Measurements from ENCODE around the gene SH3BP5L.
A peak's percentile ranks its signal among the peaks of the same experiment; 100 is the strongest.
"Not testable (repeated sequence)": the region's sequence is repeated elsewhere in the genome, so short reads cannot be mapped to it uniquely, and the experiment has no call there.

Gene SH3BP5L

DNA sequence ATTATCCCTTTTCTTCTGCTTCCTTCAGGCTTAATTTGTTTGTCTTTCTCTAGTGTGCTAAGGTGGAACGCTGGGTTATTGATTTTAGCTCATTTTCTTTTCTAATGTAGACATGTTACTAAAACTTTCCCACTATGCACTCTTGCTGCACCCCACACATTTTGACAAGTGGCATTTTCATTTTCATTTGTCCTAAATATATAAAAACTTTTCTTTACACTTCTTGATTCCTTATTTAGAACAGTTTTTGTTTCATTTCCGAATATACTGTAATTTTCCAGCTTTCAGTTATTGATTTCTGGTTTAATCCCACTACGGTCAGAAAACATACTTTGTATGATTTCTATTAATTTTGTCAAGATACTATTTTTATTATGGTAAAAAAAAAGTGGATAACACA is 25.3 kb downstream of the SH3BP5L start:
- ChIA-PET POLR2A (no interaction called here), CTCF (interaction anchor here (1.0 kb wide), 1 partner anchor 20 kb away, joined by 3 read pairs; no protein-coding TSS in a partner anchor)
- Histone ChIP-seq H3K36me3 (ENCODE audit: control insufficient read depth in 4 of 4, insufficient read depth in 4 of 4, low read length in 3 of 4) (no peaks in the 10 kb centered on the region), H3K9me3 (ENCODE audit: control extremely low read depth in 1 of 5, control insufficient read depth in 4 of 5, insufficient read depth in 2 of 5, low read depth in 1 of 5, low read length in 4 of 5) (peaks cover 0 to 8% (median 0%) of the 10 kb centered on the region in 5 experiments), H3K27me3 (replicated peaks in 2 of 5; ENCODE audit: control insufficient read depth in 4 of 5, insufficient read depth in 5 of 5, low read length in 4 of 5) (no peaks in the 10 kb centered on the region), H3K27ac (ENCODE audit: insufficient read depth in 1 of 2, low read depth in 1 of 2, low read length in 2 of 2, poor library complexity in 1 of 2, severe bottlenecking in 2 of 2) (no peak overlapping the region), H3K4me1 (ENCODE audit: control extremely low read depth in 1 of 4, control insufficient read depth in 4 of 4, insufficient read depth in 4 of 4, low read length in 3 of 4) (peaks cover 6 to 20% (median 16%) of the 10 kb centered on the region in 4 experiments), H3K4me3 (ENCODE audit: control insufficient read depth in 1 of 7, extremely low read depth in 1 of 7, insufficient read depth in 4 of 7, low read depth in 2 of 7, low read length in 6 of 7) (no peak overlapping the region)
- no CpG with 5 or more reads among the region's 3 CpGs for whole genome bisulfite sequencing (ENCODE audit: insufficient coverage)
- no peak for DNase-seq

DNA sequence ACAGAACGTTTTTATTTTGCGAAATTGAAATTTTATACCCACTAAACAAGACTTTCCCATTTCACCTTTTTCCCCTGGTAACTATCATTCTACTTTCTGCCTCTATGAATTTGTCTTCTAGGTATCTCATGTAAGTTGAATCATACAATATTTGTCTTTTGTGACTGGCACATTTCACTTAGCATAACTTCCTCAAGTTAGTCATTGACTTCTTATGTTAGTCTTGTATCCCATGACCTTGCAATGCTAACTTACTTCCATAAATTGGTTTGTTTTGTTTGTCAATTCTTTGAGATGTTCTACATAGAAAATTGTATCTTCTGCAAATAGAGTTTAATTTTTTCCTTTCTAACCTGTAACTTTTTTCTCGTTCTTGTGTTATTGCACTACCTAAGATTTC is 26.9 kb downstream of the SH3BP5L start:
- Histone ChIP-seq H3K36me3 (ENCODE audit: control insufficient read depth in 4 of 4, insufficient read depth in 4 of 4, low read length in 3 of 4) (no peaks in the 10 kb centered on the region), H3K4me3 (ENCODE audit: control insufficient read depth in 1 of 7, extremely low read depth in 1 of 7, insufficient read depth in 4 of 7, low read depth in 2 of 7, low read length in 6 of 7) (no peak overlapping the region), H3K9me3 (ENCODE audit: control extremely low read depth in 1 of 5, control insufficient read depth in 4 of 5, insufficient read depth in 2 of 5, low read depth in 1 of 5, low read length in 4 of 5) (peaks cover 0 to 10% (median 0%) of the 10 kb centered on the region in 5 experiments), H3K27me3 (replicated peaks in 2 of 5; ENCODE audit: control insufficient read depth in 4 of 5, insufficient read depth in 5 of 5, low read length in 4 of 5) (no peaks in the 10 kb centered on the region), H3K27ac (ENCODE audit: insufficient read depth in 1 of 2, low read depth in 1 of 2, low read length in 2 of 2, poor library complexity in 1 of 2, severe bottlenecking in 2 of 2) (no peak overlapping the region), H3K4me1 (ENCODE audit: control extremely low read depth in 1 of 4, control insufficient read depth in 4 of 4, insufficient read depth in 4 of 4, low read length in 3 of 4) (peaks cover 0 to 4% (median 2%) of the 10 kb centered on the region in 4 experiments)
- POLR2A ChIA-PET, result no interaction called here
- CTCF ChIA-PET, result interaction anchor here (1.5 kb wide), 1 partner anchor 9 kb away, joined by 3 read pairs; no protein-coding TSS in a partner anchor
- WGBS (ENCODE audit: insufficient coverage), result no CpG with 5 or more reads among the region's 3 CpGs
- peak in 1 of 3 donors; percentile 19 for DNase-seq

DNA sequence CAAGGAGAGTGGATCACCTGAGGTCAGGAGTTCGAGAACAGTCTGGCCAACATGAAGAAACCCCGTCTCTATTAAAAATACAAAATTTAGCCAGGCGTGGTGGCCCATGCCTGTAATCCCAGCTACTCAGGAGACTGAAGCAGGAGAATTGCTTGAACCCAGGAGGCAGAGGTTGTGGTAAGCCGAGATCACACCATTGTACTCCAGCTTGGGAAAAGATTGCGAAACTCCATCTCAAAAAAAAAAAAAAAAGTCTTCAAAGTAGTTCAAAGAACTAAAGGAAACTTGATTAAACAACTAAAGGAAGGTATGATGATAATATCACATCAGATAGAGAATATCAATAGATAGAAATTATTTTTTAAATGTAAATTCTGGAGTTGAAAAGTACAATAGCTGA is 31.1 kb downstream of the SH3BP5L start:
- H3K4me1 ChIP-seq (ENCODE audit: control extremely low read depth in 1 of 4, control insufficient read depth in 4 of 4, insufficient read depth in 4 of 4, low read length in 3 of 4); CTCF ChIA-PET: not testable (repeated sequence)

DNA sequence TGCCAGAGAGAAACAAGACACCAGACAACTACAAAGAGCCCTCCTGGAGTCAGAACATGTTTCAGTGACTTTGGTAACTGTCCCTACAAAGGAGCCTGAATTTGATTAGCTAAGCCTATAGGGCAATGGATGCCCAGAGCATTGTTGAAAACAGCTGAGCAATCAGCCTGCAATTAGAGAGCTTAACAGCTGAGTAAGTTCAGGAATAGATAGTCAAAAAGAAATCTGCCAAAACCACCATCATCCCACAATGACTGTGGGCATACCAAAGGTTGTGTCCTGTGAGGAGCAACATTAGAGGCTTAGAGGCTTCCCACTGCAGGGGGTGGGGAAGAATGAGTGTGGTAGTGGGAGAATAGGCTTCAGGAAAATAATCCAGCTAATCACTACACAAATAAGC is 32.1 kb downstream of the SH3BP5L start:
- Histone ChIP-seq H3K9me3 (ENCODE audit: control extremely low read depth in 1 of 5, control insufficient read depth in 4 of 5, insufficient read depth in 2 of 5, low read depth in 1 of 5, low read length in 4 of 5) (peaks cover 0 to 9% (median 0%) of the 10 kb centered on the region in 5 experiments), H3K27ac (ENCODE audit: insufficient read depth in 1 of 2, low read depth in 1 of 2, low read length in 2 of 2, poor library complexity in 1 of 2, severe bottlenecking in 2 of 2) (no peak overlapping the region), H3K4me1 (ENCODE audit: control extremely low read depth in 1 of 4, control insufficient read depth in 4 of 4, insufficient read depth in 4 of 4, low read length in 3 of 4) (no peaks in the 10 kb centered on the region), H3K4me3 (ENCODE audit: control insufficient read depth in 1 of 7, extremely low read depth in 1 of 7, insufficient read depth in 4 of 7, low read depth in 2 of 7, low read length in 6 of 7) (no peak overlapping the region), H3K27me3 (replicated peaks in 2 of 5; ENCODE audit: control insufficient read depth in 4 of 5, insufficient read depth in 5 of 5, low read length in 4 of 5) (peaks cover 0 to 3% (median 0%) of the 10 kb centered on the region in 5 experiments), H3K36me3 (ENCODE audit: control insufficient read depth in 4 of 4, insufficient read depth in 4 of 4, low read length in 3 of 4) (no peaks in the 10 kb centered on the region)
- DNase-seq, result no peak
- CTCF ChIA-PET, result no interaction called here
- POLR2A ChIA-PET, result no interaction called here

More for the DNA sequence above, 31.1 kb downstream of the SH3BP5L start:
- WGBS (ENCODE audit: insufficient coverage), result 100% methylated on average over 4 of the region's 5 CpGs
- H3K9me3 ChIP-seq (ENCODE audit: control extremely low read depth in 1 of 5, control insufficient read depth in 4 of 5, insufficient read depth in 2 of 5, low read depth in 1 of 5, low read length in 4 of 5); H3K27ac ChIP-seq (ENCODE audit: insufficient read depth in 1 of 2, low read depth in 1 of 2, low read length in 2 of 2, poor library complexity in 1 of 2, severe bottlenecking in 2 of 2); POLR2A ChIA-PET; H3K4me3 ChIP-seq (ENCODE audit: control insufficient read depth in 1 of 7, extremely low read depth in 1 of 7, insufficient read depth in 4 of 7, low read depth in 2 of 7, low read length in 6 of 7); H3K36me3 ChIP-seq (ENCODE audit: control insufficient read depth in 4 of 4, insufficient read depth in 4 of 4, low read length in 3 of 4); H3K27me3 ChIP-seq (replicated peaks in 2 of 5; ENCODE audit: control insufficient read depth in 4 of 5, insufficient read depth in 5 of 5, low read length in 4 of 5); DNase-seq: not testable (repeated sequence)

DNA sequence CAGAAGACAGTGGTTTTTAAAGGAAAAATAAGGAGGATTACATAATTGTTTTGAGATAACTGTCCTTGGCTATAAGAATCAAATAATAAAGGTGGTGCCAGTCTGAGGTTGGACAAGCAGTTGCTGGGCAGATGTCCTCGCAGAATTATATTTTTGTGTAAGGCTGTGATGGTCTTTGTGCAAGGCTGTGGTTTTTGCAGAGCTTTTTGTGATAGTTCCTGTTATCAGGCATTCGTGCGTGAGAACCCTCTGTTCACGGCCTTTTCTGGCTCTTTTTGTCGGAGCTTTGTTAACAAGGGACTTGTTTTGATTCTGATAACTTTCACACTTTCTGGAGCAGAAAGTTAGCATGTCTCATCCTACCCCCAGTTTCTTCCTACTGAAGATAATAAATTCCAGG is 33.4 kb downstream of the SH3BP5L start:
- WGBS (ENCODE audit: insufficient coverage), result 83% methylated on average over 5 of the region's 5 CpGs
- no peak overlapping the region for H3K27ac ChIP-seq (ENCODE audit: insufficient read depth in 1 of 2, low read depth in 1 of 2, low read length in 2 of 2, poor library complexity in 1 of 2, severe bottlenecking in 2 of 2)
- POLR2A ChIA-PET, result no interaction called here
- peaks cover 0 to 9% (median 0%) of the 10 kb centered on the region in 5 experiments for H3K9me3 ChIP-seq (ENCODE audit: control extremely low read depth in 1 of 5, control insufficient read depth in 4 of 5, insufficient read depth in 2 of 5, low read depth in 1 of 5, low read length in 4 of 5)
- no peaks in the 10 kb centered on the region for H3K4me1 ChIP-seq (ENCODE audit: control extremely low read depth in 1 of 4, control insufficient read depth in 4 of 4, insufficient read depth in 4 of 4, low read length in 3 of 4)
- H3K27me3 ChIP-seq (replicated peaks in 2 of 5; ENCODE audit: control insufficient read depth in 4 of 5, insufficient read depth in 5 of 5, low read length in 4 of 5), result peaks cover 0 to 3% (median 0%) of the 10 kb centered on the region in 5 experiments
- no peak overlapping the region for H3K4me3 ChIP-seq (ENCODE audit: control insufficient read depth in 1 of 7, extremely low read depth in 1 of 7, insufficient read depth in 4 of 7, low read depth in 2 of 7, low read length in 6 of 7)
- no peaks in the 10 kb centered on the region for H3K36me3 ChIP-seq (ENCODE audit: control insufficient read depth in 4 of 4, insufficient read depth in 4 of 4, low read length in 3 of 4)
- no peak for DNase-seq
- CTCF ChIA-PET, result no interaction called here

DNA sequence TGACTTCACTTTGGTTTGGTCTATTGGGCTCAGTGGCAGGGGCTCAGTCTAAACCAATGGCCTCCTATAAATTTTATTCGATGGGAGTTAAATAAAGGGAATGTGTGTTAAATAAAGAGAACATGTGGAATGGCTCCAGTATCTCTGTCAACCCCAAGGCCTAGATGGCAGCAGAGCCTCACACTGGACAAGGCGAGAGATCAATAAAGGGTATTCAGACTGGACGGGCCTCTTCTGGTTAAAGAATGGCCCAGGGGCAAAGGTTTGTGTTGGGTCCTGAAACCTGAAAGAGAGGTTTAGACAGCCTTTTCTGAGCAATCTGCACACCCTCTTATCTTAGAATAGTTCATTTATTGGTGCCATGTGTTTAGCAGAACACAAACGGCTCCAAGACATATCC is 34.7 kb downstream of the SH3BP5L start:
- H3K9me3 ChIP-seq (ENCODE audit: control extremely low read depth in 1 of 5, control insufficient read depth in 4 of 5, insufficient read depth in 2 of 5, low read depth in 1 of 5, low read length in 4 of 5), result peaks cover 0 to 9% (median 0%) of the 10 kb centered on the region in 5 experiments
- no peak for DNase-seq
- H3K27me3 ChIP-seq (replicated peaks in 2 of 5; ENCODE audit: control insufficient read depth in 4 of 5, insufficient read depth in 5 of 5, low read length in 4 of 5), result peaks cover 0 to 3% (median 0%) of the 10 kb centered on the region in 5 experiments
- no peak overlapping the region for H3K27ac ChIP-seq (ENCODE audit: insufficient read depth in 1 of 2, low read depth in 1 of 2, low read length in 2 of 2, poor library complexity in 1 of 2, severe bottlenecking in 2 of 2)
- CTCF ChIA-PET, result no interaction called here
- no peaks in the 10 kb centered on the region for H3K4me1 ChIP-seq (ENCODE audit: control extremely low read depth in 1 of 4, control insufficient read depth in 4 of 4, insufficient read depth in 4 of 4, low read length in 3 of 4)
- 100% methylated on average over 2 of the region's 4 CpGs for WGBS (ENCODE audit: insufficient coverage)
- H3K36me3 ChIP-seq (ENCODE audit: control insufficient read depth in 4 of 4, insufficient read depth in 4 of 4, low read length in 3 of 4), result no peaks in the 10 kb centered on the region
- no peak overlapping the region for H3K4me3 ChIP-seq (ENCODE audit: control insufficient read depth in 1 of 7, extremely low read depth in 1 of 7, insufficient read depth in 4 of 7, low read depth in 2 of 7, low read length in 6 of 7)
- POLR2A ChIA-PET, result no interaction called here

DNA sequence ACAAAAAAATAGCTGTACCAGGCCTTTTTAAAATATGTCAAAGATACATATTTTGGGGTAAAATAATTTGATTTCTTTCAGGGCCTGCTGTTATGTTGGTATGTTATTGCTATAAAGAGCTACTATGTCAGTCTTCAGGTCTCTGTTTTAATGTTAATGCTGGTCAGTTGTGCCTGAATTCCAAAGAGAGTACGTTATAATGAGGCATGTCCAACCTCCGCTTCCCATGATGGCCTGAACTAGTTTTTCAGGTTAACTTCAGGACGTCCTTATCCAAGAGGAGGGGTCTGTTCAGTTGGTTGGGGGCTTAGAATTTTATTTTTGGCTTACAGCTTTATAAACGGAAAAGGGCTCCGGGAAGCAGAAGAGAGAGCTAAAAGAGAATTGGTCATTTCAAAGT is 35.3 kb downstream of the SH3BP5L start:
- Histone ChIP-seq H3K27ac (ENCODE audit: insufficient read depth in 1 of 2, low read depth in 1 of 2, low read length in 2 of 2, poor library complexity in 1 of 2, severe bottlenecking in 2 of 2) (no peak overlapping the region), H3K4me1 (ENCODE audit: control extremely low read depth in 1 of 4, control insufficient read depth in 4 of 4, insufficient read depth in 4 of 4, low read length in 3 of 4) (no peaks in the 10 kb centered on the region), H3K27me3 (replicated peaks in 2 of 5; ENCODE audit: control insufficient read depth in 4 of 5, insufficient read depth in 5 of 5, low read length in 4 of 5) (peaks cover 0 to 3% (median 0%) of the 10 kb centered on the region in 5 experiments), H3K36me3 (ENCODE audit: control insufficient read depth in 4 of 4, insufficient read depth in 4 of 4, low read length in 3 of 4) (no peaks in the 10 kb centered on the region), H3K4me3 (ENCODE audit: control insufficient read depth in 1 of 7, extremely low read depth in 1 of 7, insufficient read depth in 4 of 7, low read depth in 2 of 7, low read length in 6 of 7) (no peak overlapping the region), H3K9me3 (ENCODE audit: control extremely low read depth in 1 of 5, control insufficient read depth in 4 of 5, insufficient read depth in 2 of 5, low read depth in 1 of 5, low read length in 4 of 5) (peaks cover 0 to 5% (median 0%) of the 10 kb centered on the region in 5 experiments)
- ChIA-PET POLR2A (no interaction called here), CTCF (no interaction called here)
- no peak for DNase-seq
- WGBS (ENCODE audit: insufficient coverage), result 93% methylated on average over 4 of the region's 5 CpGs
